ENCODE data around the gene ANXA4.

- TF ChIP-seq CTCF (IDR thresholded peaks at IDR 0.05; ENCODE audit: insufficient read depth, low read depth, low read length) (no peak), EZH2 (IDR thresholded peaks at IDR 0.05; ENCODE audit: insufficient read depth, low read length) (no peak)
Observed at GRCh38 chr2:69721022-69721421, 20.9 kb upstream of the ANXA4 start.

Data from astrocyte (in vitro differentiated cells and primary cell).